Hepatocyte (in vitro differentiated cells): ENCODE data around the gene DAP.

Experiments
- EZH2 ChIP-seq: fragments of 200-600 bp; sonication (generic); IDR thresholded peaks from 2 replicates; pipeline ENCODE4 v1.6.1; 2016; ENCODE audit warnings: antibody characterized with exemption, mild to moderate bottlenecking, borderline replicate concordance
- EZH2phosphoT487 ChIP-seq: fragments of 200-600 bp; sonication (generic); IDR thresholded peaks from one replicate; pipeline ENCODE4 v1.6.1; 2018; ENCODE audit warnings: antibody characterized with exemption, mild to moderate bottlenecking, low read depth, moderate library complexity; ENCODE audit not compliant: unreplicated experiment, severe bottlenecking
- TF ChIP-seq, protein P1 (sequence below): fragments of 200-600 bp; sonication (generic); IDR thresholded peaks from 2 replicates; pipeline ENCODE4 v1.5.1; 2016; ENCODE audit warnings: antibody characterized with exemption, mild to moderate bottlenecking; ENCODE audit not compliant: poor library complexity

DNA sequence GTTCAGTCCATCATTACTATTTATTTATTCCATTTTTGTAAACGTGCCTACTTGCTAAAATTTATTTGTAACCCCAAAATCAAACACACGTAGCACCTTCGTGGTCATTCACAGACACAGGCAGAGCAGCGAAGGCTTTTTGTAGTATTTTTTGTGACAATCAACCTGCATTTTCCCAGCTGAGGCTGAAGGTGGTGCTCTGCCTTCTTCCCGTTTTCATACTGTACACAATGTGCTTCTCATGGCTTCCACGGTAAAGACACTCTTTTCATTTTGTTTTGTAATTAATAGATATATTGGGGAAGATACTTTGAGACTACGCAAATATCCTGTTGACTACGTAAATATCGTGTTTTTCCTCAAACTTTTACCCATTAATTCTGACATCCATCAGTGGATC, 19.4 kb downstream of the DAP start:
- TF ChIP-seq, protein P1, sequence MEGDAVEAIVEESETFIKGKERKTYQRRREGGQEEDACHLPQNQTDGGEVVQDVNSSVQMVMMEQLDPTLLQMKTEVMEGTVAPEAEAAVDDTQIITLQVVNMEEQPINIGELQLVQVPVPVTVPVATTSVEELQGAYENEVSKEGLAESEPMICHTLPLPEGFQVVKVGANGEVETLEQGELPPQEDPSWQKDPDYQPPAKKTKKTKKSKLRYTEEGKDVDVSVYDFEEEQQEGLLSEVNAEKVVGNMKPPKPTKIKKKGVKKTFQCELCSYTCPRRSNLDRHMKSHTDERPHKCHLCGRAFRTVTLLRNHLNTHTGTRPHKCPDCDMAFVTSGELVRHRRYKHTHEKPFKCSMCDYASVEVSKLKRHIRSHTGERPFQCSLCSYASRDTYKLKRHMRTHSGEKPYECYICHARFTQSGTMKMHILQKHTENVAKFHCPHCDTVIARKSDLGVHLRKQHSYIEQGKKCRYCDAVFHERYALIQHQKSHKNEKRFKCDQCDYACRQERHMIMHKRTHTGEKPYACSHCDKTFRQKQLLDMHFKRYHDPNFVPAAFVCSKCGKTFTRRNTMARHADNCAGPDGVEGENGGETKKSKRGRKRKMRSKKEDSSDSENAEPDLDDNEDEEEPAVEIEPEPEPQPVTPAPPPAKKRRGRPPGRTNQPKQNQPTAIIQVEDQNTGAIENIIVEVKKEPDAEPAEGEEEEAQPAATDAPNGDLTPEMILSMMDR: no peak
- no peak for TF ChIP-seq EZH2
- no peak for TF ChIP-seq EZH2phosphoT487
